ENCODE data around the gene MAT1A. TPM values are rescaled to one million over a fixed set of nuclear protein-coding genes. Genes with fewer than 3 reads are reported as not detected.

MAT1A gene
- total RNA-seq, 1 experiment from 2014 or later, result 2.1 TPM

- H3T11ph ChIP-seq (ENCODE audit: low read length), result no peak overlapping the region
- Mint-ChIP-seq H3K27ac (no peak overlapping the region), H3K9me3 (peaks cover 0 to 14% of the 10 kb centered on the region in 2 experiments; a peak in 3 of 5 replicates), H3K27me3 (ENCODE audit: low read depth) (peaks cover 8% of the 10 kb centered on the region), H3K36me3 (ENCODE audit: insufficient read depth in 1 of 3, low read depth in 3 of 3) (peaks cover 0 to 4% (median 2%) of the 10 kb centered on the region in 3 experiments; a peak in 2 of 7 replicates), H3K4me3 (no peak overlapping the region), H3K4me1 (peaks cover 4 to 8% of the 10 kb centered on the region in 2 experiments)
- H2BK15ac ChIP-seq (ENCODE audit: low read depth, low read length), result no peak overlapping the region
- H4K20me1 ChIP-seq (ENCODE audit: control insufficient read depth, insufficient read depth, insufficient read length), result no peaks in the 10 kb centered on the region
- H3K27ac ChIP-seq (ENCODE audit: insufficient read length, low read depth, low read length), result no peak overlapping the region
- H2BK12ac ChIP-seq (ENCODE audit: insufficient read length, low read depth, low read length), result no peak overlapping the region
- no peak overlapping the region for H3K9ac ChIP-seq (ENCODE audit: extremely low read depth, insufficient read length, low read length)
- no peak overlapping the region for H3K56ac ChIP-seq (ENCODE audit: insufficient read length, low read depth, low read length)
- H3K79me1 ChIP-seq (ENCODE audit: insufficient read depth, low read depth, low read length, poor library complexity, severe bottlenecking), result no peaks in the 10 kb centered on the region
- no peak overlapping the region for H4K5ac ChIP-seq (ENCODE audit: insufficient read length, low read depth, low read length)
- no peaks in the 10 kb centered on the region for H3K9me3 ChIP-seq (ENCODE audit: control insufficient read depth, low read depth, low read length)
- no peak overlapping the region for H2AFZ ChIP-seq (ENCODE audit: low read length)
- no peak overlapping the region for H2BK5ac ChIP-seq (ENCODE audit: insufficient read length, low read length)
- TF ChIP-seq CTCF (conservative IDR thresholded peaks at IDR 0.05), result no peak
- DNase-seq, result no peak
- H2BK20ac ChIP-seq (ENCODE audit: low read depth, low read length, poor library complexity, severe bottlenecking), result no peak overlapping the region
- no peak overlapping the region for H3K23ac ChIP-seq (ENCODE audit: insufficient read length, low read depth, low read length)
- no peaks in the 10 kb centered on the region for H3K23me2 ChIP-seq (ENCODE audit: insufficient read length, low read depth, low read length, poor library complexity, severe bottlenecking)
- H3K14ac ChIP-seq (ENCODE audit: insufficient read depth, low read length), result no peak overlapping the region; the same call in 1 of the 2 replicates
- no peak overlapping the region for H3K4ac ChIP-seq (ENCODE audit: low read depth, low read length)
- no peaks in the 10 kb centered on the region for H3K4me1 ChIP-seq (ENCODE audit: insufficient read depth, low read length)
- H3K27me3 ChIP-seq (ENCODE audit: insufficient read depth, low read length), result no peaks in the 10 kb centered on the region
- no peak overlapping the region for H4K8ac ChIP-seq (replicated peaks; ENCODE audit: insufficient read length, low read depth, low read length)
- H3K18ac ChIP-seq (ENCODE audit: insufficient read length, low read depth, low read length), result no peak overlapping the region
- WGBS (ENCODE audit: extremely low coverage, insufficient read length, low lambda C conversion rate), result no CpG with 5 or more reads among the region's 7 CpGs
- no peak overlapping the region for H2BK120ac ChIP-seq (ENCODE audit: low read depth, low read length, poor library complexity, severe bottlenecking)
- H2AK5ac ChIP-seq (ENCODE audit: insufficient read length, low read length), result no peak overlapping the region
- H4K91ac ChIP-seq (ENCODE audit: insufficient read length, low read depth, low read length), result no peak overlapping the region
- H3K4me2 ChIP-seq (ENCODE audit: insufficient read depth, insufficient read length, low read length), result no peak overlapping the region
- no peaks in the 10 kb centered on the region for H3K79me2 ChIP-seq (ENCODE audit: insufficient read depth, low read length)
These were observed 16.5 kb downstream of the MAT1A start for GRCh38 chr10:80272793-80273522.

Data from H9 (cell line).